HG03097 (cell line): ENCODE measurements around the gene ZBTB3.
A peak's percentile ranks its signal among the peaks of the same experiment; 100 is the strongest.
"Not testable (repeated sequence)": the region's sequence is repeated elsewhere in the genome, so short reads cannot be mapped to it uniquely, and the experiment has no call there.

Experiments used
- ATAC-seq: cut with Tn5 transposase; IDR thresholded peaks from one replicate; pipeline ENCODE4 v1.9.1; 2021; ENCODE audit not compliant: unreplicated experiment, low FRiP score

Gene ZBTB3

GRCh38 chr11:62716816-62717215 is 37.1 kb downstream of the ZBTB3 start:
- no peak for ATAC-seq

GRCh38 chr11:62716206-62716605 is 37.8 kb downstream of the ZBTB3 start:
- no peak for ATAC-seq

- no peak for ATAC-seq
Measured at GRCh38 chr11:62715150-62716130, 38.5 kb downstream of the ZBTB3 start.

- ATAC-seq = no peak
Measured at GRCh38 chr11:62713343-62713742, 40.6 kb downstream of the ZBTB3 start.

GRCh38 chr11:62712861-62713260 is 41.1 kb downstream of the ZBTB3 start:
- no peak for ATAC-seq

GRCh38 chr11:62712276-62712812 is 41.6 kb downstream of the ZBTB3 start:
- ATAC-seq = no peak

GRCh38 chr11:62710001-62710345 is 44.0 kb downstream of the ZBTB3 start:
- peak; percentile 0 for ATAC-seq

GRCh38 chr11:62709247-62710000 is 44.5 kb downstream of the ZBTB3 start:
- peak; percentile 59 for ATAC-seq

- ATAC-seq = no peak
Measured at GRCh38 chr11:62708793-62709192, 45.2 kb downstream of the ZBTB3 start.

GRCh38 chr11:62708392-62708791 is 45.6 kb downstream of the ZBTB3 start:
- ATAC-seq = no peak

- ATAC-seq = no peak
Measured at GRCh38 chr11:62707277-62707861, 46.6 kb downstream of the ZBTB3 start, which contains the start of the genes BSCL2 and GNG3. Gene BSCL2 (minus strand): TSS chr11:62707424. CDS start chr11:62707195, 229 bp downstream. Gene GNG3 (plus strand): TSS chr11:62707676. CDS start chr11:62708296, 620 bp downstream.

GRCh38 chr11:62706850-62707247 is 47.1 kb downstream of the ZBTB3 start:
- ATAC-seq = no peak

- ATAC-seq = peak; percentile 53
Measured at GRCh38 chr11:62705880-62706849, 47.8 kb downstream of the ZBTB3 start.

GRCh38 chr11:62705413-62705812 is 48.5 kb downstream of the ZBTB3 start:
- ATAC-seq = no peak

- ATAC-seq = not testable (repeated sequence)
Measured at GRCh38 chr11:62703921-62704320, 50.0 kb downstream of the ZBTB3 start.

- ATAC-seq = no peak
Measured at GRCh38 chr11:62702246-62702645, 51.7 kb downstream of the ZBTB3 start.
